Measurements from ENCODE around the gene SYCP2L.
"Not testable (repeated sequence)": the region's sequence is repeated elsewhere in the genome, so short reads cannot be mapped to it uniquely, and the experiment has no call there.

SYCP2L gene

DNA sequence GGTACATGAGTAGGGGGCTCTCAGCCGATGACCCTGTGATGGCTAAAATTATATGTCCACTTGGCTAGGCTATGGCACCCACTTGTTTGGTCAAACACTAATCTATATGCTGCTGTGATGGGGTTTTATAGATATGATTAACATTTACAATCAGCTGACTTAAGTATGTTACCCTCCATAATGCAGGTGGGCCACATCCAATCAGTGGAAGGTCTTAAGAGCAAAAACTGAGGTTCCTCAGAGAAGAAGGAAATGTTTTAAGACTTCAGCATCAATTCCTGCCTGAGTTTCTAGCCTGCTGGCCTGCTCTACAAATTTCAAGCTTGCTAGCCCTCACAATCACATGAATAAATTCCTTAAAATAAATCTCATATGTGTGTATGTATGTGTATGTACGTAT, 29.6 kb upstream of the SYCP2L start:
- no peak overlapping the region for H3K4me3 ChIP-seq (ENCODE audit: low read length)
- H3K27me3 ChIP-seq (ENCODE audit: control insufficient read depth, insufficient read depth, low read length), result no peaks in the 10 kb centered on the region
- H3K36me3 ChIP-seq (ENCODE audit: control insufficient read depth, insufficient read depth, low read length), result no peaks in the 10 kb centered on the region
- H3K4me1 ChIP-seq (ENCODE audit: control insufficient read depth, insufficient read depth, low read length), result no peaks in the 10 kb centered on the region
- H3K9me3 ChIP-seq (ENCODE audit: control insufficient read depth, low read length), result no peaks in the 10 kb centered on the region
- no peak overlapping the region for H3K9ac ChIP-seq (ENCODE audit: low read length)

DNA sequence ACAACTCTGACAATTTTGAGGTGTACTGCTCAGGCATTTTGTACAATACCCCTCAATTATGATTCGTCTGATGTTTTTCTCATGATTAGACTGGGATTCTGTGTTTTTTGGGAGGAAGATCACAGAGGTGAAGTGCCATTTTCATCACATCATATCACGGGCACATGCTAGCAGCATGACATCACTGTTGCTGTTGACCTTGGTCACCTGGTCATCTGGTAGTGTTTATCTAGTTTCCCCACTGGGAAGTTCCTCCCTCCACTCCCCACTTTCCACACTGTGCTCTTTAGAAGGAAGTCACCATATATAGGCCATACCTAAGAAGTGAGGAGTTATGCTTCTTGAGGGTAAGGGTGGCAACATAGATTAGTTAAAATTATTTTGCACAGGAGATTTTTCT, 25.8 kb upstream of the SYCP2L start:
- H3K9me3 ChIP-seq (ENCODE audit: control insufficient read depth, low read length), result no peaks in the 10 kb centered on the region
- no peak overlapping the region for H3K4me3 ChIP-seq (ENCODE audit: low read length)
- H3K36me3 ChIP-seq (ENCODE audit: control insufficient read depth, insufficient read depth, low read length), result no peaks in the 10 kb centered on the region
- H3K9ac ChIP-seq (ENCODE audit: low read length), result no peak overlapping the region
- no peaks in the 10 kb centered on the region for H3K4me1 ChIP-seq (ENCODE audit: control insufficient read depth, insufficient read depth, low read length)
- H3K27me3 ChIP-seq (ENCODE audit: control insufficient read depth, insufficient read depth, low read length), result no peaks in the 10 kb centered on the region

DNA sequence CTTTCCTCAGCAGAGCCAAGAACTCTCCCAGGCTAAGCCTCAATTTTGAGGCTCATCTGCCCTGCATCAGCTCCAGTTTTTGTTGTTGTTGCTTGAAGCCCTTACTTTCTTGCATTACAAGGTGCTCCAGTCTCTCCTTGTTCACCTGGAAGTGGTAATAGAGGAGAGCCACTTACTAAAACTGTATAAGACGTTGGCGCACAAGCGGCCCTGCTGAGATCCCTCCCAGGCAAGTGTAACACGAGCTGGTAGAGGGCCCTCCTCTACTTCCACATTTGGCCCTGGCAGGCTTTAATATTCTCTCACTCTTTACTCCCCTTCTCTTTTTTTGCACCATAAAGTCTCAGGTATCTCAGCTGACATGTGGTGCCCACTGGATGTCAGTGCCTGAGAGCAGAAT, 24.5 kb upstream of the SYCP2L start:
- H3K4me1 ChIP-seq (ENCODE audit: control insufficient read depth, insufficient read depth, low read length), result no peaks in the 10 kb centered on the region
- no peak overlapping the region for H3K4me3 ChIP-seq (ENCODE audit: low read length)
- H3K27me3 ChIP-seq (ENCODE audit: control insufficient read depth, insufficient read depth, low read length), result no peaks in the 10 kb centered on the region
- H3K36me3 ChIP-seq (ENCODE audit: control insufficient read depth, insufficient read depth, low read length), result no peaks in the 10 kb centered on the region
- no peaks in the 10 kb centered on the region for H3K9me3 ChIP-seq (ENCODE audit: control insufficient read depth, low read length)
- no peak overlapping the region for H3K9ac ChIP-seq (ENCODE audit: low read length)

DNA sequence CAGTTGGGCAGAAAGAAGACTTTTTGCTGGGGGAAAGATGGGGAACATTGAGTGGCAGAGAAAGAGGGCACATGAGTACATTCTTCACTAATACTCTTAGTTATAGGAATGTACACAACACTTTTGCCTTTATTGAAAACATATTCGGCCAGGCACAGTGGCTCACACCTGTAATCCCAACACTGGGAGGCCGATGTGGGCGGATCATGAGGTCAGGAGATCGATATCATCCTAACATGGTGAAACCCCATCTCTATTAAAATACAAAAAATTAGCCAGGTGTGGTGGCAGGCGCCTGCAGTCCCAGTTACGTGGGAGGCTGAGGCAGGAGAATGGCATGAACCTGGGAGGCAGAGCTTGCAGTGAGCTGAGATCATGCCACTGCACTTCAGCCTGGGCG, 23.8 kb upstream of the SYCP2L start:
- H3K4me1 ChIP-seq (ENCODE audit: control insufficient read depth, insufficient read depth, low read length); H3K4me3 ChIP-seq (ENCODE audit: low read length); H3K9ac ChIP-seq (ENCODE audit: low read length); H3K9me3 ChIP-seq (ENCODE audit: control insufficient read depth, low read length); H3K27me3 ChIP-seq (ENCODE audit: control insufficient read depth, insufficient read depth, low read length); H3K36me3 ChIP-seq (ENCODE audit: control insufficient read depth, insufficient read depth, low read length): not testable (repeated sequence)

DNA sequence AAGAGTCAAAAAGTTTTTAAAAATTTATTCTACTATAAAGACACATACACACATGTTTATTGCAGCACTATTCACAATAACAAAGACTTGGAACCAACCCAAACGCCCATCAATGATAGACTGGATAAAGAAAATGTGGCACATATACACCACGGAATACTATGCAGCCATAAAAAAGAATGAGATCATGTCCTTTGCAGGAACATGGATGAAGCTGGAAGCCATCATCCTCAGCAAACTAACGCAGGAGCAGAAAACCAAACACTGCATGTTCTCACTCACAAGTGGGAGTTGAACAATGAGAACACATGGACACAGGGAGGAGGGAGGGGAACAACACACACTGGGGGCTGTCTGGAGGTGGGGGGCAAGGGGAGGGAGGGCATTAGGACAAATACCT, 20.1 kb upstream of the SYCP2L start:
- not testable (repeated sequence) for H3K9me3 ChIP-seq (ENCODE audit: control insufficient read depth, low read length); H3K36me3 ChIP-seq (ENCODE audit: control insufficient read depth, insufficient read depth, low read length); H3K4me3 ChIP-seq (ENCODE audit: low read length); H3K4me1 ChIP-seq (ENCODE audit: control insufficient read depth, insufficient read depth, low read length); H3K27me3 ChIP-seq (ENCODE audit: control insufficient read depth, insufficient read depth, low read length); H3K9ac ChIP-seq (ENCODE audit: low read length)

DNA sequence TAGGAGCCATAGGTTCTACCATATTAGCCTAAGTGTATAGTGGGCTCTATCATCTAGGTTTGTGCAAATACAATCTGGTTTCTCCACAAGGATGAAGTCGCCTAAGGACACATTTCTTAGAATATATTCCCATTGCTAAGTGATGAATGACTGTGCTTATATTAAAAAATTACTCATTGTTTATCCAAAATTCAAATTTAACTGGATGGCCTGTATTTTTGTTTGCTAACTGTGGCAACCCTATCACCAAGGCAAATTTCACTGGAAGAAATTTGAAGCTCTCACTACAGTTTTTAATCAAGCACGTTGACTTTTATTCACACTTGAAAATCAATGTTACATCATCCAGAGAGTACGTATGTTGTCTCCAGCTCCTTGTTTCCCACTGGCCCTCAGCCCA, 18.9 kb upstream of the SYCP2L start:
- Histone ChIP-seq H3K4me3 (ENCODE audit: low read length) (no peak overlapping the region), H3K36me3 (ENCODE audit: control insufficient read depth, insufficient read depth, low read length) (no peaks in the 10 kb centered on the region), H3K27me3 (ENCODE audit: control insufficient read depth, insufficient read depth, low read length) (no peaks in the 10 kb centered on the region), H3K9ac (ENCODE audit: low read length) (no peak overlapping the region), H3K9me3 (ENCODE audit: control insufficient read depth, low read length) (no peaks in the 10 kb centered on the region), H3K4me1 (ENCODE audit: control insufficient read depth, insufficient read depth, low read length) (no peaks in the 10 kb centered on the region)

DNA sequence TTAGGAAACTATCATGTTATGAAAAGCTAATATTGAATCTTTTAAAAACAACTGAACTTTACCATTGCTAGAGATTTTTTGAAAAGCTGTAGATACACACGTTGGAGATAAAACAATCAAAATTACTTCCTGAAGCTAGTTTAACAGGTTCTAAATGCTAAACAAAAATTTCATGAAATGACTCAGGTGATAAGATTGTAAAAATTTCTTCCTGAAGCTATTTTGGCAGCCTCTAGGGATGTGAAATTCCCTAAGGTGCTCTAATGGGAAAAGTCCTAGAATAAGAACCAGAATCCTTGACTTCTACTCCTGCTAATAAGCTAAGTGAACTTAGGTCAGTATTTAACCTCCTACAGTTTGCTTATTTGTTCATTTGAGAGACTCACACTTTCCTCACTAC, 13.5 kb upstream of the SYCP2L start:
- Histone ChIP-seq H3K9ac (ENCODE audit: low read length) (no peak overlapping the region), H3K4me1 (ENCODE audit: control insufficient read depth, insufficient read depth, low read length) (no peaks in the 10 kb centered on the region), H3K36me3 (ENCODE audit: control insufficient read depth, insufficient read depth, low read length) (no peaks in the 10 kb centered on the region), H3K9me3 (ENCODE audit: control insufficient read depth, low read length) (no peaks in the 10 kb centered on the region), H3K27me3 (ENCODE audit: control insufficient read depth, insufficient read depth, low read length) (peaks cover under 1% of the 10 kb centered on the region), H3K4me3 (ENCODE audit: low read length) (no peak overlapping the region)

DNA sequence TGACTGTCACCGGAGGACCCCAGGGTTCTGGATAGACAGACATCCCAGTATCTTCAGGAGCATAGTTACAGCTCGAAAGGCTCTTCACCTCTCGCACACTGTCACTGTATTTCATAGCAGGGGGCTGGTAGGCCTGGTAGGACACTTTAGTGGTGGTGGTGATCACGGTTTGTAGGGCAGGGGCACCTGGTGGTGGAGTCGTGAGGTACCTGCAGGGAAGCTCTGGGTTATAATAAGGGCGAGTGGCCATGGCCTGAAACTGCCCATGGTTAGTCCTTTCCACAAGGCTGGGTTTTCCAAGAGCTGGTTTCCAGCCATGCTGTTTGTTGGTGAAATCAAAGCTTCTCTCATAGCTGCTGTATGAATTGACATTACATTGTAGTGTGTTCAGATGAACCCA, 12.6 kb upstream of the SYCP2L start:
- H3K36me3 ChIP-seq (ENCODE audit: control insufficient read depth, insufficient read depth, low read length), result no peaks in the 10 kb centered on the region
- no peak overlapping the region for H3K9ac ChIP-seq (ENCODE audit: low read length)
- no peaks in the 10 kb centered on the region for H3K4me1 ChIP-seq (ENCODE audit: control insufficient read depth, insufficient read depth, low read length)
- H3K4me3 ChIP-seq (ENCODE audit: low read length), result no peak overlapping the region
- peaks cover 2% of the 10 kb centered on the region for H3K27me3 ChIP-seq (ENCODE audit: control insufficient read depth, insufficient read depth, low read length)
- H3K9me3 ChIP-seq (ENCODE audit: control insufficient read depth, low read length), result no peaks in the 10 kb centered on the region

DNA sequence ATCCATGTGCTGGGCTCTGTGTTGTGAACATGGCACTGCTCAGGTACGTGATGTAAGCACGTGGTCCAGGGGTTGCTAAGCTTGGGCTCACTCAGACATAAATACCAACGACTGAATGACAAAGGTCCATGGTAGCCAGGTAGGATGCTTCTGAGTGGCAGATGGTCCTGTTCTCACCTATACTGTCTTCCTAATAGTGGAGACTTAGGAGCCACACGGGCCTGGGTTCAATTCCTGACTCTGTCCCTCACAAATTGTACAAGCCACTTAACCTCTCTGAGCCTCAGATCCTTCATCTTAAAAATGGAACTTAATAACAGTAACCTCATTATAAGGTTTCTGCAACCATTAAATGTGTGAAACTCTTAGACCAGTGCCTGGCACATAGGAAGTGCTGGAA, 11.8 kb upstream of the SYCP2L start:
- H3K4me3 ChIP-seq (ENCODE audit: low read length), result no peak overlapping the region
- no peaks in the 10 kb centered on the region for H3K36me3 ChIP-seq (ENCODE audit: control insufficient read depth, insufficient read depth, low read length)
- H3K9me3 ChIP-seq (ENCODE audit: control insufficient read depth, low read length), result no peaks in the 10 kb centered on the region
- no peaks in the 10 kb centered on the region for H3K4me1 ChIP-seq (ENCODE audit: control insufficient read depth, insufficient read depth, low read length)
- H3K27me3 ChIP-seq (ENCODE audit: control insufficient read depth, insufficient read depth, low read length), result peaks cover 5% of the 10 kb centered on the region
- H3K9ac ChIP-seq (ENCODE audit: low read length), result no peak overlapping the region

DNA sequence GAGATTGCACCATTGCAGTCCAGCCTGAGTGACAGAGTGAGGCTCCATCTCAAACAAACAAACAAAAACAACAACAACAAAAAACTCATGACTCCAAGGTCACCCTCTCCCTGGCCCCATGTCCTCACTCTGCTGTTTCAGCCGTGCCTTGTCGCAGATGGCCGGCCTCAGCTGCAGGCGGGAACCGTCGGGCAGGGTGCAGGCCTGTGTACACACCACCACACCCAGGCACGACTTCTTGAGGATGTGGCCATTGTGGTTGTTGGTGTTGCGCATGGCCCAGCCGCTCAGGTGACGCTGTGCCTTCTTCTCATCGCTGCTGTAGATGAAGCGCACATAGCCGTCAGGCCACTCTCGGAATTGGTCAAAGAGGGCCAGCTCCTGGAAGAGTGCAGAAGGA, 9.8 kb upstream of the SYCP2L start:
- no peaks in the 10 kb centered on the region for H3K36me3 ChIP-seq (ENCODE audit: control insufficient read depth, insufficient read depth, low read length)

DNA sequence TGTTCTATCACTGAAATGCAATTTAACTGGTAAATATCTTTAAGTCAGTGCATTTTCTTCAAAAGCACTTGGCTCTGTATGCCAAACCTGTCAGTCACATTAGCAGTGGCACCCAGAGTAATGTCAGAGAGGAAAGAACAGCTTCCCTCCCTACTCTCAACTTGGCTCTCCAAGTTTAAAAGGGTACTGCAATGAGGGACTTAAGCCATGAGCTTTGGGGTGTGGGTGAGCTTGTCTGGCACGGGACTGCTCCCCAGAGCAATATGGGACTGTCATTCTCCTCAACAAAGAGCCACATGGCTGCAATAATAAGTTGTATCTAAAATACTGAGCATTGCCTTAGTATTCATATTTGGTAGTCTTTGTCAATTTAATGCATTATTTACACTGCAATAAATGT, 9.0 kb upstream of the SYCP2L start:
- Histone ChIP-seq H3K9me3 (ENCODE audit: control insufficient read depth, low read length) (no peaks in the 10 kb centered on the region), H3K4me1 (ENCODE audit: control insufficient read depth, insufficient read depth, low read length) (no peaks in the 10 kb centered on the region), H3K36me3 (ENCODE audit: control insufficient read depth, insufficient read depth, low read length) (no peaks in the 10 kb centered on the region), H3K4me3 (ENCODE audit: low read length) (no peak overlapping the region), H3K9ac (ENCODE audit: low read length) (no peak overlapping the region), H3K27me3 (ENCODE audit: control insufficient read depth, insufficient read depth, low read length) (peaks cover 33% of the 10 kb centered on the region)

More for the DNA sequence above, 9.8 kb upstream of the SYCP2L start:
- Histone ChIP-seq H3K4me1 (ENCODE audit: control insufficient read depth, insufficient read depth, low read length) (no peaks in the 10 kb centered on the region), H3K9ac (ENCODE audit: low read length) (no peak overlapping the region), H3K4me3 (ENCODE audit: low read length) (no peak overlapping the region), H3K27me3 (ENCODE audit: control insufficient read depth, insufficient read depth, low read length) (peaks cover 24% of the 10 kb centered on the region), H3K9me3 (ENCODE audit: control insufficient read depth, low read length) (no peaks in the 10 kb centered on the region)

DNA sequence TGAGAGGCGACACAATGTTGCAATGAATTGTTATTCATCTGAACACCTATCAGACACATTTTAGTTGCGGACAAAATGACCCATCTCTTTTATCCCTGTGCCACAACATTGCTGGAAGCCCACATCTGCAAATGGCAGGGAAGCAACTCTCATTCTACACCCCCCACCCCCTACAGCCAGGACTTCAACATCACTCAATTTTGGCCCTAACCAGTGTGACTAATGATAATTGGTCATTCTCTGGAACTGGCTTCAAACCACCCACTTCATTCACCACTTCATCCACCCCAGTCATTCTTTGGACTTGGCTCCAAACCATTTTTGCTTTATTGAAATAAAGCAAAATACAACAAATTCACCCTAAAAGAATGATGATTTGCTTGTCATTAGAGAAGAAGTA, 6.5 kb upstream of the SYCP2L start:
- Histone ChIP-seq H3K36me3 (ENCODE audit: control insufficient read depth, insufficient read depth, low read length) (no peaks in the 10 kb centered on the region), H3K9me3 (ENCODE audit: control insufficient read depth, low read length) (no peaks in the 10 kb centered on the region), H3K27me3 (ENCODE audit: control insufficient read depth, insufficient read depth, low read length) (peaks cover 54% of the 10 kb centered on the region), H3K4me1 (ENCODE audit: control insufficient read depth, insufficient read depth, low read length) (no peaks in the 10 kb centered on the region), H3K4me3 (ENCODE audit: low read length) (no peak overlapping the region), H3K9ac (ENCODE audit: low read length) (no peak overlapping the region)

DNA sequence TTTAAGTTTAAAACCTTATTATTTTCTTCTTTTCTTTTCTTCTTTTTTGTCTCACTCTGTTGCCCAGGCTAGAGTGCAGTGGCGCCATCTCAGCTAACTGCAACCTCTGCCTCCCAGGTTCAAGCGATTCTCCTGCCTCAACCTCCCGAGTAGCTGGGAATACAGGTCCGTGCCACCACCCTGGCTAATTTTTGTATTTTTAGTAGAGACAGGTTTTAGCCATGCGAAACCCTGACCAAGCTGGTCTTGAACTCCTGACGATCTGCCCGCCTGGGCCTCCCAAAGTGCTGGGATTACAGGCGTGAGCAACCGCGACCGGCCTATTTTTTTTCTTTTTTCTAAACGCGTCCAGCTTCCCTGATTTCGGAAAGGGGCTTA, 4.6 kb upstream of the SYCP2L start:
- H3K9ac ChIP-seq (ENCODE audit: low read length); H3K9me3 ChIP-seq (ENCODE audit: control insufficient read depth, low read length); H3K4me3 ChIP-seq (ENCODE audit: low read length); H3K36me3 ChIP-seq (ENCODE audit: control insufficient read depth, insufficient read depth, low read length); H3K4me1 ChIP-seq (ENCODE audit: control insufficient read depth, insufficient read depth, low read length): not testable (repeated sequence)
- H3K27me3 ChIP-seq (ENCODE audit: control insufficient read depth, insufficient read depth, low read length), result peaks cover 71% of the 10 kb centered on the region
